Peyer's patch (tissue), 4 donors: Measurements from ENCODE around the gene EIPR1. TPM values are rescaled to one million over a fixed set of nuclear protein-coding genes. Genes with fewer than 3 reads are reported as not detected.

Experiments used
- DNase-seq, 3 donors: peaks; one replicate each; pipeline ENCODE4 v3.0.0-alpha.2; 2017 to 2019
- H3K27ac ChIP-seq, 4 donors: fragments of 200-600 bp; sonication (generic); one replicate each; pipeline ENCODE4 v1.5.1; 2016 to 2019
- H3K27me3 ChIP-seq, 2 donors: fragments of 200-600 bp; sonication (generic); one replicate each; pipeline ENCODE4 v1.5.1; 2019
- H3K36me3 ChIP-seq, 3 donors: fragments of 200-600 bp; sonication (generic); one replicate each; pipeline ENCODE4 v1.5.1; 2016 to 2019
- H3K4me1 ChIP-seq, 4 donors: fragments of 200-600 bp; sonication (generic); one replicate each; pipeline ENCODE4 v1.5.1; 2016 to 2019
- H3K4me3 ChIP-seq, 4 donors: fragments of 200-600 bp; sonication (generic); 1 replicate in 3 of 4; 2 replicates in 1 of 4; pipeline ENCODE4 v1.5.1; 2016 to 2019; ENCODE audit warnings: mild to moderate bottlenecking in 1 of 4
- H3K9me3 ChIP-seq, 4 donors: fragments of 200-600 bp; sonication (generic); one replicate each; pipeline ENCODE4 v1.5.1; 2016 to 2019; ENCODE audit warnings: mild to moderate bottlenecking in 1 of 4
- POLR2A ChIP-seq, 2 donors: fragments of 450-650 bp; IDR thresholded peaks; one replicate each; pipeline ENCODE4 v1.5.1; 2017; ENCODE audit warnings: antibody characterized with exemption in 2 of 2, mild to moderate bottlenecking in 2 of 2, moderate library complexity in 2 of 2
- total RNA-seq, 4 donors: library from RNA; depleted of rRNA; stranded (reverse); fragments of >200 nt; gene quantifications; one replicate each; pipeline ENCODE4 v1.1.0, GENCODE V29; 2016
- TF ChIP-seq, protein P1 (sequence below), 6 experiments: fragments of 450-650 bp in 4 of 6; fragments of 200-600 bp in 2 of 6; sonication (generic) in 1 of 6; IDR thresholded peaks; one replicate each; pipeline ENCODE4 v1.5.1; 2017 to 2019; ENCODE audit warnings: antibody characterized with exemption in 6 of 6, mild to moderate bottlenecking in 3 of 6, moderate library complexity in 1 of 6

Gene EIPR1
- 10 to 100 TPM; 23.4 to 94.1 (median 36.2) TPM for total RNA-seq

DNA sequence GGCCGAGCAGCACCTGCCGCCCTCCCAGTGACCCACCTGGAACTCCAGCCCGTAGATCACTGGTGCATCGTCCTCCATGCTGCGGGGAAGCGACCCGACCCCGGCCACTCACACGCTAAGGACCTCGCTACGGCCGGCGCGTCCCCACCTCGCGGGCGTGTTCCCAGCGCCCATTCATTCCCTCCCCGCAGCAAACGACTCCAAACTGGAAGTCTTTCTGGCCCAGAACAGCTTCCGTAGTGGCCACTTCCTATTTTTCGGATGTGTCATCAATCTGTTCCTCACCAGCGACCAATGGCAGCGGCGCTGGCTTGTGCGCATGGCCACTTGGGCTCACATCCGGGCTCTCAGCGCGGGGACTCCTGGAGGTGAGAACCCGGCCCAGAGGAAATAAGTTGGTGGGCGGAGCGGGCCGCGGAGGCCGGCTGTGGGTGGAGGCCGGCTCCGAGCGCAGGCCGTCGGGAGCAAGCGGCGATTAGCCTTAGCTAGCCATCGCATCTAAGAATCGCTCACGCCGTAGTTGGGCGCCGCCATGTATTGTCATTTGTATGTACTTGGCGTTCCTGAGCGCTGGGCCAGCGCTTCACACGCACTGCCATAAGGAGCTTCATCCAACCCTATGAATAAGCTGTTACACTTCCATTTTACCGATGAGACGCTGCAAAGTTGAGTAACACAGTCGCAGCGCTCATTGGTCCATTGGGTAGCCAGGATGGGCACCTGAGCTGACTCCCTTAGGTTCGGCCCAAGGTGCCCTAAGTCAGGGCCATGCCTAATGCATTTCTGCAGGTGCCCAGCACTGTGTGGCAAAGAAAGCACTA, at the start of gene EIPR1:
Gene EIPR1, minus strand, starts transcription at position 207 of the 821 bp plus-strand sequence. Its CDS starts 129 bp downstream, at position 78.
- no peaks in the 10 kb centered on the region for H3K9me3 ChIP-seq
- DNase-seq = peak; percentile 98 to 99 (median 98)

DNA sequence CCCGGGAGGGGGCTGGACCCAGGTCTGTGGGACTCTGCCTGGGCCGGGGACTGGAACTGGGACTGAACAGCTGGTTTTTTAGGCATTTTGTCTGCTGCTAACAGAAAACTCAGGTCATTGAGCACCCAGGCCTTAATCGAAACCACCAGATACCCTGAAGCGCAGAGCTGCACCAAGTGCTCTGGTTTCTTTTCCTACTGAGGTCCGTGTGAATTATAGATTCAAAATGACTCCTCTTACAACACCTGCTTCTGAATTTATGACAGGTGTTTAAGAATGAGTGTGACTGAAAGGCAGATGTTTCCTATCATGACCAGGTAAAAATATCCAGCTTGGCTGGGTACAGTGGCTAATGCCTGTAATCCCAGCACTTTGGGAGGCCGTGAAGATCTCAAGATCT, 49.7 kb upstream of the EIPR1 start:
- H3K27me3 ChIP-seq = no peaks in the 10 kb centered on the region
- DNase-seq = no peak
- H3K27ac ChIP-seq = no peak overlapping the region
- peaks cover 0 to 66% (median 0%) of the 10 kb centered on the region in 3 donors for H3K36me3 ChIP-seq
- H3K4me3 ChIP-seq = no peak overlapping the region
- TF ChIP-seq, protein P1, sequence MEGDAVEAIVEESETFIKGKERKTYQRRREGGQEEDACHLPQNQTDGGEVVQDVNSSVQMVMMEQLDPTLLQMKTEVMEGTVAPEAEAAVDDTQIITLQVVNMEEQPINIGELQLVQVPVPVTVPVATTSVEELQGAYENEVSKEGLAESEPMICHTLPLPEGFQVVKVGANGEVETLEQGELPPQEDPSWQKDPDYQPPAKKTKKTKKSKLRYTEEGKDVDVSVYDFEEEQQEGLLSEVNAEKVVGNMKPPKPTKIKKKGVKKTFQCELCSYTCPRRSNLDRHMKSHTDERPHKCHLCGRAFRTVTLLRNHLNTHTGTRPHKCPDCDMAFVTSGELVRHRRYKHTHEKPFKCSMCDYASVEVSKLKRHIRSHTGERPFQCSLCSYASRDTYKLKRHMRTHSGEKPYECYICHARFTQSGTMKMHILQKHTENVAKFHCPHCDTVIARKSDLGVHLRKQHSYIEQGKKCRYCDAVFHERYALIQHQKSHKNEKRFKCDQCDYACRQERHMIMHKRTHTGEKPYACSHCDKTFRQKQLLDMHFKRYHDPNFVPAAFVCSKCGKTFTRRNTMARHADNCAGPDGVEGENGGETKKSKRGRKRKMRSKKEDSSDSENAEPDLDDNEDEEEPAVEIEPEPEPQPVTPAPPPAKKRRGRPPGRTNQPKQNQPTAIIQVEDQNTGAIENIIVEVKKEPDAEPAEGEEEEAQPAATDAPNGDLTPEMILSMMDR (IDR thresholded peaks at IDR 0.05) = no peak
- TF ChIP-seq POLR2A (IDR thresholded peaks at IDR 0.05) = no peak
- H3K4me1 ChIP-seq = no peaks in the 10 kb centered on the region
- no peaks in the 10 kb centered on the region for H3K9me3 ChIP-seq

More for the DNA sequence above, at the start of gene EIPR1:
- TF ChIP-seq, protein P1 (IDR thresholded peaks at IDR 0.05) = peak in 4 of 6 experiments; percentile 21 to 41 (median 32)
- TF ChIP-seq POLR2A (IDR thresholded peaks at IDR 0.05) = peak; percentile 67 to 77
- H3K4me1 ChIP-seq = peaks cover 0 to 37% (median 11%) of the 10 kb centered on the region in 4 donors
- no peaks in the 10 kb centered on the region for H3K27me3 ChIP-seq
- no peaks in the 10 kb centered on the region for H3K36me3 ChIP-seq
- H3K4me3 ChIP-seq = peak within 1 kb of the TSS; percentile 64 to 94 (median 84)
- peak within 1 kb of the TSS; percentile 86 to 91 (median 88) for H3K27ac ChIP-seq

GRCh38 chr2:3426615-3427014, 49.0 kb upstream of the EIPR1 start:
- no peak overlapping the region for H3K4me3 ChIP-seq
- H3K4me1 ChIP-seq = no peaks in the 10 kb centered on the region
- no peaks in the 10 kb centered on the region for H3K27me3 ChIP-seq
- no peaks in the 10 kb centered on the region for H3K9me3 ChIP-seq
- TF ChIP-seq, protein P1 (IDR thresholded peaks at IDR 0.05) = no peak
- no peak for TF ChIP-seq POLR2A (IDR thresholded peaks at IDR 0.05)
- H3K36me3 ChIP-seq = peaks cover 0 to 72% (median 0%) of the 10 kb centered on the region in 3 donors
- DNase-seq = no peak
- H3K27ac ChIP-seq = no peak overlapping the region

DNA sequence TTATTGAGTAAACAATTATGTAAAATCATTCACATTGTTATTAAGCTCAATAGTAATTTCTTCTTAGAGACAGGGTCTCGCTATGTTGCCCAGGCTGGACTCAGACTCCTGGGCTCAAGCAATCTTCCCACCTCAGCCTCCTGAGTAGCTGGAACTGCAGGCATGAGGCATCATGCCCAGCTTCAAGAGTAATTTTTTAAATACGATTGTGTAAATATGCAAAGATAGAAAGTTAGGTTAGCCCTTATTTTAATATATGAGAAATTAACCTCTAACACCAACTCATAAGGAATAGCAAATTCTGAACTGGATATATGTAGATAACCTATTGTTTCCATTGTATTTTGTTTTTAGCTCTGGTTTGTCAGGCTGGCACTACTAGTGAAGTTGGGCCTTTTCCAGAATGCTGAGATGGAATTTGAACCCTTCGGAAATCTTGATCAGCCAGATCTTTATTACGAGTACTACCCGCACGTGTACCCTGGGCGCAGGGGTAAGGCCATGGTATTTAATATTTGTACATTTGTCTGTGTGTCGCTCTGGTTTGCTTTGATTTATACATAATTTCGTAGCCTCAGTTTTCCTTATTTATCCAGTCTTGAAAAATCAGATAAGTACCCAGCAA, 46.7 kb upstream of the EIPR1 start:
- Histone ChIP-seq H3K4me3 (no peak overlapping the region), H3K27ac (no peak overlapping the region), H3K27me3 (no peaks in the 10 kb centered on the region), H3K9me3 (no peaks in the 10 kb centered on the region), H3K4me1 (no peaks in the 10 kb centered on the region), H3K36me3 (peaks cover 0 to 64% (median 0%) of the 10 kb centered on the region in 3 donors)
- TF ChIP-seq POLR2A (IDR thresholded peaks at IDR 0.05) = no peak
- TF ChIP-seq, protein P1 (IDR thresholded peaks at IDR 0.05) = no peak
- no peak for DNase-seq

- TF ChIP-seq, protein P1 (IDR thresholded peaks at IDR 0.05) = peak; percentile 76 to 99 (median 86)
- TF ChIP-seq POLR2A (IDR thresholded peaks at IDR 0.05) = no peak
- DNase-seq = peak; percentile 68 to 90 (median 83)
- Histone ChIP-seq H3K27me3 (no peaks in the 10 kb centered on the region), H3K9me3 (no peaks in the 10 kb centered on the region), H3K27ac (no peak overlapping the region), H3K4me1 (no peaks in the 10 kb centered on the region), H3K4me3 (no peak overlapping the region), H3K36me3 (peaks cover 0 to 63% (median 0%) of the 10 kb centered on the region in 3 donors)
These were observed 46.0 kb upstream of the EIPR1 start for GRCh38 chr2:3423492-3424170.
